ENCODE data around the gene TMA7B. TPM values are rescaled to one million over a fixed set of nuclear protein-coding genes. Genes with fewer than 3 reads are reported as not detected.

TMA7B gene
- total RNA-seq (2014; rRNA removed; shearing (Covaris generic)) = not detected in 2 replicates

GRCh38 chr22:39959640-39960447 is at the start of gene TMA7B:
TSS of gene TMA7B (plus strand) at chr22:39960397. CDS start at chr22:39964375, 3,978 bp downstream.

GRCh38 chr22:39994566-39995392 is 34.6 kb downstream of the TMA7B start, which contains the start of gene FAM83F:
TSS of gene FAM83F (plus strand) at chr22:39994954. CDS start at chr22:39995043, 89 bp downstream.

Other genes with a start within 250 kb of the TMA7B start
- gene ENTHD1, start 66.6 kb upstream of the TMA7B start, total RNA-seq (2014; rRNA removed; shearing (Covaris generic)) = not detected in 2 replicates
- gene GRAP2, start 59.3 kb upstream of the TMA7B start, total RNA-seq (2014; rRNA removed; shearing (Covaris generic)) = 1.7 and 3.4 TPM in 2 replicates
- gene FAM83F, start 34.6 kb downstream of the TMA7B start, total RNA-seq (2014; rRNA removed; shearing (Covaris generic)) = under 0.01 TPM in 1 of 2 replicates, not detected in the other
- gene TNRC6B, start 217.5 kb downstream of the TMA7B start, total RNA-seq (2014; rRNA removed; shearing (Covaris generic)) = 13.4 and 20.2 TPM in 2 replicates

All from A375 (cell line).